ENCODE results near the gene TUBGCP4. TPM values are rescaled to one million over a fixed set of nuclear protein-coding genes. Genes with fewer than 3 reads are reported as not detected.

TUBGCP4 gene
- total RNA-seq, 1 experiment from 2014 or later, result 24.5 TPM

Other genes starting within 250 kb of the TUBGCP4 start
- gene TMEM62, start 237.5 kb upstream of the TUBGCP4 start, total RNA-seq (2014; rRNA removed; shearing (Covaris generic)), result 32.7 and 35.8 TPM in 2 replicates
- 32.4 and 53.6 TPM in 2 replicates for gene CCNDBP1, start 185.7 kb upstream of the TUBGCP4 start, total RNA-seq (2014; rRNA removed; shearing (Covaris generic))
- gene EPB42, start 150.1 kb upstream of the TUBGCP4 start, total RNA-seq (2014; rRNA removed; shearing (Covaris generic)), result not detected in 2 replicates
- gene TGM5, start 104.2 kb upstream of the TUBGCP4 start, total RNA-seq (2014; rRNA removed; shearing (Covaris generic)), result not detected in 2 replicates
- gene TGM7, start 68.8 kb upstream of the TUBGCP4 start, total RNA-seq (2014; rRNA removed; shearing (Covaris generic)), result not detected in 2 replicates
- 4.7 and 8.8 TPM in 2 replicates for gene LCMT2, start 40.5 kb upstream of the TUBGCP4 start, total RNA-seq (2014; rRNA removed; shearing (Covaris generic))
- gene ZSCAN29, start 58 bp upstream of the TUBGCP4 start, total RNA-seq (2014; rRNA removed; shearing (Covaris generic)), result 19.2 and 28.1 TPM in 2 replicates
- 31.0 and 40.6 TPM in 2 replicates for gene TP53BP1, start 122.1 kb downstream of the TUBGCP4 start, total RNA-seq (2014; rRNA removed; shearing (Covaris generic))
- 1.7 and 3.8 TPM in 2 replicates for gene MAP1A, start 146.5 kb downstream of the TUBGCP4 start, total RNA-seq (2014; rRNA removed; shearing (Covaris generic))
- 5.2 and 7.8 TPM in 2 replicates for gene PPIP5K1, start 219.1 kb downstream of the TUBGCP4 start, total RNA-seq (2014; rRNA removed; shearing (Covaris generic))
- gene CKMT1B, start 222.9 kb downstream of the TUBGCP4 start, total RNA-seq (2014; rRNA removed; shearing (Covaris generic)), result not detected in 2 replicates
- gene STRC, start 247.7 kb downstream of the TUBGCP4 start, total RNA-seq (2014; rRNA removed; shearing (Covaris generic)), result not detected in 2 replicates